ENCODE measurements around the gene SH2D1A. TPM values are rescaled to one million over a fixed set of nuclear protein-coding genes. Genes with fewer than 3 reads are reported as not detected.

SH2D1A gene
- total RNA-seq (2022; extraction: Qiagen RNA extraction; ENCODE audit: low read depth) = not detected in 5 replicates

DNA sequence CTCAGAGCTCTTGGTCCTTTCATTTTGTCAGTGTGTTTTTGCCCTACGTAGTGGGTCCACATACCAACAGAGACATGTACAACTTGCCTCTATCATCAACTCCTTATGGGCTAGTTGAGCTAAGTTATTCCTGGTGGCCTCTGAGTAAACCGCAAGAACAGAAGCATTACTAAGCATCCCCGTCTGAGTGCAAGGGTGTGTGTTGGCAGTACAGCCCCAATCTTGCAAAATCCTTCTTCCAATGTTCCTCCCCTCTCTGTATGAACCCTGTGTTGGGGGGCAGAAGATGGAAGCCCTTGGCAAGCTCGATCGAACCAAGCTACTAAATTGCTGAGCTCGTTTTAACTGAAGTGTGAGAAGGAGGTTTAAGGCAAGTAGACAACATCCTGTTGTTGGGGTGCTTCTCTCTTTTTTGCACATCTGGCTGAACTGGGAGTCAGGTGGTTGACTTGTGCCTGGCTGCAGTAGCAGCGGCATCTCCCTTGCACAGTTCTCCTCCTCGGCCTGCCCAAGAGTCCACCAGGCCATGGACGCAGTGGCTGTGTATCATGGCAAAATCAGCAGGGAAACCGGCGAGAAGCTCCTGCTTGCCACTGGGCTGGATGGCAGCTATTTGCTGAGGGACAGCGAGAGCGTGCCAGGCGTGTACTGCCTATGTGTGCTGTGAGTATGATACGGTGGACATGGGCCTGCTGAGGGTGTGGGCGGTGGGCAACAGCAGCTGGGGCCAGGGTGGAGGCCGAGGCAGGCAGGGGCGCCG lies at the start of gene SH2D1A:
TSS of gene SH2D1A (plus strand) at position 447 of the 760 bp plus-strand sequence. CDS start at position 527, 80 bp downstream.

DNA sequence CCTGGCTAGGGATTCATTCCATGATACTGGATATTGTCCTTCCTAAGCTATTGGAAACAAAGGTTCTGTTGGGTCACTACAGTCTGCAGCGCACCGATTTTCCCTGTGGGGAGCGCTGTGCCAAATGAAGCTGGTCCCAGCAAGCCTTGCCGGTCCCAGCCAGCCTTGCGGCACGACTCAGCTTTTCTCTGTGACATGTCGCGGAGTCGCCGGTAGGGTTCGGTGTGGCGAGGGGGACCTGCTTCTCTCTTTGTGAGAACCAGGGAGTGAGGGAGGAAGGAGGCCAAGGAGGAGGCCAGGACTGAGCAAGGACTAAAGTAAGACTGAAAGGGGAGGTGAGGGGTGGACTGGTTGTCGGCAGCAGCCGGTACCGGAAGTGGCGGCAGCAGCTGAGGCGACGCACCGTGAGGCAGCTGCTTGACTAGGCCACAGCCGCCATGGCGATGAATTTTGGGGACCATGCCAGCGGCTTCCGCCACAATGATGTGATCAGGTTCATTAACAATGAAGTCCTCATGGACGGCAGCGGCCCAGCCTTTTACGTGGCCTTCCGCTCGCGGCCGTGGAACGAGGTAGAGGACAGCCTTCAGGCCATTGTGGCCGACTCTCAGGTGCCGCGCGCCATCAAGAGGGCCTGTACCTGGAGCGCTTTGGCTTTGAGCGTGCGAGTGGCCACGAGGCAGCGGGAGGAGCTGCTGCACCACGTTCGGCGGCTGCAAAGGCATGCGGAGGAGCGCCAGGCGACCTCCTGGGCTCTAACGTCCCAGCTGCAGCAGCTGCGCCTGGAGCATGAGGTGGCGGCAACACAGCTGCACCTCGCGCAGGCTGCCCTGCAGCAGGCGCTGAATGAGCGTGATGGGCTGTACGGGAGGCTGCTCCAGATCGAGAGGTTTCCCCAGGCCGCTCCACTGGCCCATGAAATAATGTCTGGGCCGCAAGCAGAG lies 13.6 kb upstream of the SH2D1A start, which contains the start of gene TEX13D:
TSS of gene TEX13D (plus strand) at position 180 of the 944 bp plus-strand sequence. CDS start at position 438, 258 bp downstream.

Other genes with a start within 250 kb of the SH2D1A start
- gene TEX13D, start 13.9 kb upstream of the SH2D1A start, total RNA-seq (2022; extraction: Qiagen RNA extraction; ENCODE audit: low read depth) = not detected in 5 replicates

Data from A549 treated with DMSO at 1 μM for 4 hours (cell line).